Karpas-422 (cell line): ENCODE results near the gene TMEM63B. TPM values are rescaled to one million over a fixed set of nuclear protein-coding genes. Genes with fewer than 3 reads are reported as not detected.

Experiments used
- DNase-seq: peaks from one replicate; pipeline ENCODE4 v3.0.0-alpha.2; 2015
- H2AFZ ChIP-seq: fragments of 200-600 bp; sonication (generic); 2 replicates; pipeline ENCODE4 v1.6.1; 2014; ENCODE audit warnings: antibody characterized with exemption, low read length, mixed read lengths
- H3K27ac ChIP-seq: fragments of 200-600 bp; sonication (generic); 2 replicates; pipeline ENCODE4 v1.5.1; 2014; ENCODE audit warnings: mild to moderate bottlenecking, low read length, moderate library complexity
- H3K27me3 ChIP-seq: fragments of 200-600 bp; sonication (generic); 2 replicates; pipeline ENCODE4 v1.6.1; 2014; ENCODE audit warnings: low read length, mixed read lengths
- H3K36me3 ChIP-seq: fragments of 200-600 bp; sonication (generic); 2 replicates; pipeline ENCODE4 v1.6.1; 2014; ENCODE audit warnings: low read length, mixed read lengths; ENCODE audit not compliant: insufficient read depth
- H3K4me1 ChIP-seq: fragments of 200-600 bp; sonication (generic); 2 replicates; pipeline ENCODE4 v1.6.1; 2014; ENCODE audit warnings: mild to moderate bottlenecking, low read length, mixed read lengths
- H3K4me2 ChIP-seq: fragments of 200-600 bp; sonication (generic); 2 replicates; pipeline ENCODE4 v1.6.1; 2014; ENCODE audit warnings: low read length, low read depth, mild to moderate bottlenecking; ENCODE audit not compliant: poor library complexity, severe bottlenecking
- H3K4me3 ChIP-seq: fragments of 200-600 bp; sonication (generic); 2 replicates; pipeline ENCODE4 v1.5.1; 2014; ENCODE audit warnings: mild to moderate bottlenecking, antibody characterized with exemption, low read length, mixed read lengths
- H3K79me2 ChIP-seq: fragments of 200-600 bp; sonication (generic); 2 replicates; pipeline ENCODE4 v1.6.1; 2014; ENCODE audit warnings: mild to moderate bottlenecking, low read length, mixed read lengths
- H3K9ac ChIP-seq: fragments of 200-600 bp; sonication (generic); 2 replicates; pipeline ENCODE4 v1.6.0; 2014; ENCODE audit warnings: low read length
- H3K9me2 ChIP-seq: fragments of 200-600 bp; sonication (generic), shearing (Covaris generic); replicated peaks from 2 replicates; pipeline ENCODE4 v1.6.0; 2014; ENCODE audit warnings: mild to moderate bottlenecking, low read length, moderate library complexity; ENCODE audit not compliant: insufficient read depth
- H3K9me3 ChIP-seq: fragments of 300-700, 200-600 bp; sonication (generic); 2 replicates; pipeline ENCODE4 v1.6.1; 2014; ENCODE audit warnings: low read length, mixed read lengths
- H4K20me1 ChIP-seq: fragments of 200-600 bp; sonication (generic); 2 replicates; pipeline ENCODE4 v1.6.1; 2014; ENCODE audit warnings: mild to moderate bottlenecking, antibody characterized with exemption, low read length, low read depth; ENCODE audit not compliant: insufficient read depth
- total RNA-seq: library from RNA; depleted of rRNA; stranded (reverse); fragments of >200 nt; shearing (Covaris generic); gene quantifications from 2 replicates; pipeline ENCODE4 v1.2.3, GENCODE V29; 2014; ENCODE audit warnings: low replicate concordance

Gene TMEM63B
- total RNA-seq, 1 experiment from 2014 or later, result 9.1 TPM

GRCh38 chr6:44171899-44172546, 44.7 kb downstream of the TMEM63B start:
- Histone ChIP-seq H3K4me1 (peaks cover 3% of the 10 kb centered on the region), H3K79me2 (no peaks in the 10 kb centered on the region), H3K9me3 (no peaks in the 10 kb centered on the region), H3K9me2 (no peaks in the 10 kb centered on the region), H2AFZ (no peak overlapping the region), H3K27ac (no peak overlapping the region), H3K4me3 (no peak overlapping the region), H3K9ac (no peak overlapping the region), H4K20me1 (no peaks in the 10 kb centered on the region), H3K36me3 (no peaks in the 10 kb centered on the region), H3K27me3 (no peaks in the 10 kb centered on the region), H3K4me2 (no peak overlapping the region)
- DNase-seq, result no peak

- Histone ChIP-seq H3K9me3 (no peaks in the 10 kb centered on the region), H3K79me2 (no peaks in the 10 kb centered on the region), H3K9ac (no peak overlapping the region), H3K9me2 (no peaks in the 10 kb centered on the region), H3K4me2 (no peak overlapping the region), H3K27me3 (no peaks in the 10 kb centered on the region), H3K4me3 (no peak overlapping the region), H3K4me1 (peaks cover 5% of the 10 kb centered on the region), H3K27ac (no peak overlapping the region), H2AFZ (no peak overlapping the region), H4K20me1 (no peaks in the 10 kb centered on the region), H3K36me3 (no peaks in the 10 kb centered on the region)
- DNase-seq, result peak; percentile 90
Measured at GRCh38 chr6:44172731-44173500, 45.6 kb downstream of the TMEM63B start.

- no peak for DNase-seq
- Histone ChIP-seq H3K79me2 (no peaks in the 10 kb centered on the region), H3K9me2 (no peaks in the 10 kb centered on the region), H3K9ac (peak overlapping the region; percentile 23), H3K4me3 (no peak overlapping the region; the same call in 1 of the 2 replicates), H4K20me1 (no peaks in the 10 kb centered on the region), H3K4me2 (peak overlapping the region; percentile 31), H2AFZ (no peak overlapping the region), H3K27me3 (no peaks in the 10 kb centered on the region), H3K36me3 (no peaks in the 10 kb centered on the region), H3K27ac (no peak overlapping the region), H3K9me3 (no peaks in the 10 kb centered on the region), H3K4me1 (peaks cover 5% of the 10 kb centered on the region)
Measured at GRCh38 chr6:44176130-44176761, 48.9 kb downstream of the TMEM63B start.

- peak; percentile 51 for DNase-seq
- no peak overlapping the region; the same call in 1 of the 2 replicates for H2AFZ ChIP-seq
- H3K9ac ChIP-seq, result peak overlapping the region; percentile 23
- H3K36me3 ChIP-seq, result no peaks in the 10 kb centered on the region
- H3K27ac ChIP-seq, result no peak overlapping the region
- peak overlapping the region; percentile 54; the same call in 1 of the 2 replicates for H3K4me3 ChIP-seq
- no peaks in the 10 kb centered on the region for H3K79me2 ChIP-seq
- H3K4me2 ChIP-seq, result peak overlapping the region; percentile 31
- peaks cover 5% of the 10 kb centered on the region for H3K4me1 ChIP-seq
- no peaks in the 10 kb centered on the region for H3K27me3 ChIP-seq
- no peaks in the 10 kb centered on the region for H4K20me1 ChIP-seq
- H3K9me2 ChIP-seq, result no peaks in the 10 kb centered on the region
- H3K9me3 ChIP-seq, result no peaks in the 10 kb centered on the region
Measured at GRCh38 chr6:44176762-44177509, 49.6 kb downstream of the TMEM63B start.

- Histone ChIP-seq H3K27me3 (no peaks in the 10 kb centered on the region), H2AFZ (no peak overlapping the region), H3K36me3 (no peaks in the 10 kb centered on the region), H3K9me3 (no peaks in the 10 kb centered on the region), H3K9me2 (no peaks in the 10 kb centered on the region), H4K20me1 (no peaks in the 10 kb centered on the region), H3K79me2 (no peaks in the 10 kb centered on the region), H3K27ac (no peak overlapping the region), H3K4me1 (peaks cover 5% of the 10 kb centered on the region), H3K4me2 (no peak overlapping the region), H3K4me3 (no peak overlapping the region), H3K9ac (no peak overlapping the region)
- DNase-seq, result no peak
Measured at GRCh38 chr6:44177691-44178423, 50.5 kb downstream of the TMEM63B start.

GRCh38 chr6:44178424-44179071, 51.2 kb downstream of the TMEM63B start:
- Histone ChIP-seq H3K36me3 (no peaks in the 10 kb centered on the region), H2AFZ (no peak overlapping the region), H3K27ac (no peak overlapping the region), H3K9ac (no peak overlapping the region), H3K4me2 (no peak overlapping the region), H3K79me2 (no peaks in the 10 kb centered on the region), H3K27me3 (no peaks in the 10 kb centered on the region), H4K20me1 (no peaks in the 10 kb centered on the region), H3K4me1 (peaks cover 5% of the 10 kb centered on the region), H3K9me3 (no peaks in the 10 kb centered on the region), H3K4me3 (no peak overlapping the region), H3K9me2 (no peaks in the 10 kb centered on the region)
- DNase-seq, result no peak

- H3K9me3 ChIP-seq, result no peaks in the 10 kb centered on the region
- H3K4me2 ChIP-seq, result no peak overlapping the region
Measured at GRCh38 chr6:44179072-44179536, 51.8 kb downstream of the TMEM63B start.

More at GRCh38 chr6:44179072-44179536, 51.8 kb downstream of the TMEM63B start:
- H3K27ac ChIP-seq, result no peak overlapping the region
- H3K36me3 ChIP-seq, result no peaks in the 10 kb centered on the region
- H3K27me3 ChIP-seq, result no peaks in the 10 kb centered on the region
- no peak for DNase-seq
- peaks cover 5% of the 10 kb centered on the region for H3K4me1 ChIP-seq
- H3K79me2 ChIP-seq, result no peaks in the 10 kb centered on the region
- H3K4me3 ChIP-seq, result no peak overlapping the region
- no peaks in the 10 kb centered on the region for H4K20me1 ChIP-seq
- H2AFZ ChIP-seq, result no peak overlapping the region
- H3K9me2 ChIP-seq, result no peaks in the 10 kb centered on the region
- no peak overlapping the region for H3K9ac ChIP-seq
